PFSK-1 (cell line): ENCODE measurements around the gene BMAL1.

ENCODE experiments used
- FOXP2 ChIP-seq: optimal IDR thresholded peaks from 2 replicates; pipeline ENCODE3; 2011; ENCODE audit warnings: borderline replicate concordance, control low read depth, inconsistent platforms; ENCODE audit not compliant: insufficient read depth; ENCODE audit errors: extremely low read length, extremely low read depth
- POLR2AphosphoS5 ChIP-seq: IDR thresholded peaks from 2 replicates; pipeline ENCODE4 v1.6.1; 2012; ENCODE audit warnings: low read depth, mild to moderate bottlenecking, control low read depth, low read length, moderate library complexity
- SIN3A ChIP-seq: IDR thresholded peaks from 2 replicates; pipeline ENCODE4 v1.6.1; 2012; ENCODE audit warnings: mild to moderate bottlenecking, low read length, moderate library complexity, borderline replicate concordance; ENCODE audit not compliant: insufficient read depth
- TAF1 ChIP-seq: IDR thresholded peaks from 2 replicates; pipeline ENCODE4 v1.6.1; 2012; ENCODE audit warnings: low read length, control low read depth, borderline replicate concordance; ENCODE audit not compliant: insufficient read depth
- TF ChIP-seq, protein P1 (sequence below), 2 experiments: IDR thresholded peaks; 2 replicates each; pipeline versions ENCODE4 v1.6.1 to v1.8.0; 2011 to 2012; ENCODE audit warnings: low read depth in 2 of 2, low read length in 2 of 2, control low read depth in 1 of 2, inconsistent platforms in 1 of 2, mild to moderate bottlenecking in 1 of 2, moderate library complexity in 1 of 2; ENCODE audit not compliant: insufficient read depth in 1 of 2

BMAL1 gene

DNA sequence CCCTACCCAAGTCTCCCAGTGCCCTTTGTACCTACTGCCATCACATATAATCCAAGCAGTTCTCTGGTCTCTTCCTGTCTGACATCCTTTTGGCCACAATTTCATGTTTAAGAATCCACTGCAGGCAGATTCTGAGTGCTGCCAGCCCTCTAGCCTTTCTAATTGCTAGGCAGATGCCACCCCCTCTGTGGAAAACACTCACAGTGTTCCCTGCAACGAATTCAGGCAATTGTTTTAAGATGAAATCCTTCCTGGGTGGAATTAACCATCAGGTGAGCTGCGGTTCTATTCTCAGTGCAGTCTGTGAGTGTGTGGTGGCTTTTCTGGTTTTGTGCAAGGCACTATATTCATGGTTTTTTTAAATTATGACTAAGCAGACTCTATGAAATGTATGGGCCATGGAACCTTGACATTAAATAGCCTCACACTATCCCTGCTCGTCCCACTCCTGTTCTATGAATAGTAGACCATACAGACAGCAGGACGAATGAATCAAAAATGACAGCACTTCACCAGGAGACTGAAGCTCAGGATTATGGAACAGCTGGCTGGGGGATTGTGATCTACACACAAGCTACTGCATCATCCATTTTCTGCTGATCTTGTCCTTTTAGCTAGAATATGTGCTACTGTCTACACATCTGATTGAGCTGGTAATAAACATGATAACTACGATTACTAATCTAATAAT is 29.8 kb upstream of the BMAL1 start:
- TF ChIP-seq SIN3A (no peak), TAF1 (no peak), FOXP2 (no peak), POLR2AphosphoS5 (no peak)
- TF ChIP-seq, protein P1, sequence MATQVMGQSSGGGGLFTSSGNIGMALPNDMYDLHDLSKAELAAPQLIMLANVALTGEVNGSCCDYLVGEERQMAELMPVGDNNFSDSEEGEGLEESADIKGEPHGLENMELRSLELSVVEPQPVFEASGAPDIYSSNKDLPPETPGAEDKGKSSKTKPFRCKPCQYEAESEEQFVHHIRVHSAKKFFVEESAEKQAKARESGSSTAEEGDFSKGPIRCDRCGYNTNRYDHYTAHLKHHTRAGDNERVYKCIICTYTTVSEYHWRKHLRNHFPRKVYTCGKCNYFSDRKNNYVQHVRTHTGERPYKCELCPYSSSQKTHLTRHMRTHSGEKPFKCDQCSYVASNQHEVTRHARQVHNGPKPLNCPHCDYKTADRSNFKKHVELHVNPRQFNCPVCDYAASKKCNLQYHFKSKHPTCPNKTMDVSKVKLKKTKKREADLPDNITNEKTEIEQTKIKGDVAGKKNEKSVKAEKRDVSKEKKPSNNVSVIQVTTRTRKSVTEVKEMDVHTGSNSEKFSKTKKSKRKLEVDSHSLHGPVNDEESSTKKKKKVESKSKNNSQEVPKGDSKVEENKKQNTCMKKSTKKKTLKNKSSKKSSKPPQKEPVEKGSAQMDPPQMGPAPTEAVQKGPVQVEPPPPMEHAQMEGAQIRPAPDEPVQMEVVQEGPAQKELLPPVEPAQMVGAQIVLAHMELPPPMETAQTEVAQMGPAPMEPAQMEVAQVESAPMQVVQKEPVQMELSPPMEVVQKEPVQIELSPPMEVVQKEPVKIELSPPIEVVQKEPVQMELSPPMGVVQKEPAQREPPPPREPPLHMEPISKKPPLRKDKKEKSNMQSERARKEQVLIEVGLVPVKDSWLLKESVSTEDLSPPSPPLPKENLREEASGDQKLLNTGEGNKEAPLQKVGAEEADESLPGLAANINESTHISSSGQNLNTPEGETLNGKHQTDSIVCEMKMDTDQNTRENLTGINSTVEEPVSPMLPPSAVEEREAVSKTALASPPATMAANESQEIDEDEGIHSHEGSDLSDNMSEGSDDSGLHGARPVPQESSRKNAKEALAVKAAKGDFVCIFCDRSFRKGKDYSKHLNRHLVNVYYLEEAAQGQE (IDR thresholded peaks at IDR 0.05; ENCODE audit: insufficient read depth in 1 of 2, low read depth in 2 of 2, low read length in 2 of 2), result no peak

DNA sequence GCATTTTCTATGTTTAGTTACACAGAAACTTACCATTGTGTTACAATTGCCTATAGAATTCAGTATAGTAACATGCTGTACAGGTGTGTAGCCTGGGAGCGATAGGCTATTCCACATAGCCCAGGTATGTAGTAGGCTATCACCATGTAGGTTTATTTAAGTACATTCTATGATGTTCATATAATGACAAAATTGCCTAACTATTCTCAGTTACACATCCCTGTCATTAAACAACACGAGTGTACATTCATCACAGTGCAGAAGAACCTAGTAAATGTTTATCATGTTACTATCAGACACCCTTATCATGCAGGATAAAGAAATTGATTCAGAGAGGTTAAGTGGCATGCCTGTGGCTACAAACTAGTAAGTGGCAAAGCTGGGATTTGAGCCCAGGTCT is 28.4 kb upstream of the BMAL1 start:
- TF ChIP-seq SIN3A, result no peak
- TF ChIP-seq, protein P1 (IDR thresholded peaks at IDR 0.05; ENCODE audit: insufficient read depth in 1 of 2, low read depth in 2 of 2, low read length in 2 of 2), result no peak
- no peak for TF ChIP-seq FOXP2
- TF ChIP-seq TAF1, result no peak
- no peak for TF ChIP-seq POLR2AphosphoS5

DNA sequence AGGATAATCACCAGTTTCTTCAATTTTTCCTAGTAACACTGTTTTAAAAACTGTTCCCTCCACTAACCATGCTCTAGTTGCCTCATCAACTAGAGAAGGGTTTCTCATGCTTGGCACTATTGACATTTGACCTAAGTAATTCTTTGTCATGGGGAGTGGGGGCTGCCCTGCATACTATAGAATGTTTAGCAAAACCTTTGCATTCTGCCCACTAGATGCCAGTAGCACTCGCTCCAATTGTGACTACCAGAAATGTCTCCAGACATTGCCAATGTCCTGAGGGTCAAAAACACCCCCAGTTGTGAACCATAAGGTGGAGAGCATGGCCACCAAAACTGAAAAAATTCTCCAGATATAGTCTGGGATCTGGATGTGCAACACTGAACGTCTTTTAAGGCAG is 27.6 kb upstream of the BMAL1 start:
- TF ChIP-seq TAF1, result no peak
- no peak for TF ChIP-seq FOXP2
- TF ChIP-seq POLR2AphosphoS5, result no peak
- TF ChIP-seq SIN3A, result no peak
- TF ChIP-seq, protein P1 (IDR thresholded peaks at IDR 0.05; ENCODE audit: insufficient read depth in 1 of 2, low read depth in 2 of 2, low read length in 2 of 2), result no peak

DNA sequence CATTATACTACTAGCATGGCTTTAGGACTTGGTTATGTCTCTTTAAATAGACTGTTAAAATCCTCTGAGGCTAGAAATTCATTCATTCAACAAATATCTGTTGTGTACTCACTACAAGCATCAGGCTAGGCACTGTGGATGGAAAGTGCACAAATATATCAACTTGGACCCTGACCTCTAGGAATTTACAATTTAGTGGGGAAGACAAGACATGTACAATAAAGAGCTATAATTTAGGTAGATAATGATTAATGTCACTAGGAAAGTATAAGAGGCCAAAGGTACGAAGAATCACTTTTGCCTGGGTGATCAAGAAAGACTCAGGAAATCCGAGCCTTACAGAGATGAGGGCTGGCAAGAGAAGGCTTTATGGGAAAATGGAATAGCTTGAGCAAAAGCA is 25.6 kb upstream of the BMAL1 start:
- TF ChIP-seq TAF1, result no peak
- TF ChIP-seq, protein P1 (IDR thresholded peaks at IDR 0.05; ENCODE audit: insufficient read depth in 1 of 2, low read depth in 2 of 2, low read length in 2 of 2), result no peak
- TF ChIP-seq SIN3A, result no peak
- no peak for TF ChIP-seq FOXP2
- no peak for TF ChIP-seq POLR2AphosphoS5
